Diencephalon (tissue), 1 donor: ENCODE results near the gene LMX1A. TPM values are rescaled to one million over a fixed set of nuclear protein-coding genes. Genes with fewer than 3 reads are reported as not detected.

Experiments used
- total RNA-seq: library from RNA; depleted of rRNA; stranded (reverse); fragments of >200 nt; gene quantifications from one replicate; pipeline ENCODE4 v1.2.3, GENCODE V29; 2014

The LMX1A gene
- 3.7 TPM for total RNA-seq

GRCh38 chr1:165355977-165356811, at the start of gene LMX1A:
LMX1A (minus strand) TSS chr1:165356715; CDS start chr1:165355559, 1,156 bp downstream.

Other genes with a start within 250 kb of the LMX1A start
- 70.8 TPM for gene RXRG, start 88.4 kb upstream of the LMX1A start, total RNA-seq
- gene LRRC52, start 187.3 kb upstream of the LMX1A start, total RNA-seq = not detected